Stomach (tissue), 4 donors: Measurements from ENCODE around the gene DOK3.

Experiments
- CTCF ChIP-seq, 7 experiments: fragments of 450-650 bp in 4 of 7; fragments of 200-600 bp in 3 of 7; sonication (generic) in 3 of 7; IDR thresholded peaks; one replicate each; pipeline ENCODE4 v1.5.1; 2016 to 2019; ENCODE audit warnings: antibody characterized with exemption in 7 of 7, control low read depth in 2 of 7, mild to moderate bottlenecking in 1 of 7
- POLR2A ChIP-seq, 4 donors: fragments of 450-650 bp; IDR thresholded peaks; one replicate each; pipeline ENCODE4 v1.6.1; 2016; ENCODE audit warnings: antibody characterized with exemption in 4 of 4, control low read depth in 2 of 4, mild to moderate bottlenecking in 1 of 4, moderate library complexity in 1 of 4

- TF ChIP-seq POLR2A (IDR thresholded peaks at IDR 0.05) (no peak), CTCF (IDR thresholded peaks at IDR 0.05) (no peak)
These were observed 21.0 kb upstream of the DOK3 start for GRCh38 chr5:177530638-177531037.
